GM21717 (cell line): Measurements from ENCODE around the gene PRR35.

Experiments used
- ATAC-seq: cut with Tn5 transposase; IDR thresholded peaks from one replicate; pipeline ENCODE4 v1.9.1; 2021; ENCODE audit warnings: mild to moderate bottlenecking, moderate library complexity; ENCODE audit not compliant: unreplicated experiment

The PRR35 gene

DNA sequence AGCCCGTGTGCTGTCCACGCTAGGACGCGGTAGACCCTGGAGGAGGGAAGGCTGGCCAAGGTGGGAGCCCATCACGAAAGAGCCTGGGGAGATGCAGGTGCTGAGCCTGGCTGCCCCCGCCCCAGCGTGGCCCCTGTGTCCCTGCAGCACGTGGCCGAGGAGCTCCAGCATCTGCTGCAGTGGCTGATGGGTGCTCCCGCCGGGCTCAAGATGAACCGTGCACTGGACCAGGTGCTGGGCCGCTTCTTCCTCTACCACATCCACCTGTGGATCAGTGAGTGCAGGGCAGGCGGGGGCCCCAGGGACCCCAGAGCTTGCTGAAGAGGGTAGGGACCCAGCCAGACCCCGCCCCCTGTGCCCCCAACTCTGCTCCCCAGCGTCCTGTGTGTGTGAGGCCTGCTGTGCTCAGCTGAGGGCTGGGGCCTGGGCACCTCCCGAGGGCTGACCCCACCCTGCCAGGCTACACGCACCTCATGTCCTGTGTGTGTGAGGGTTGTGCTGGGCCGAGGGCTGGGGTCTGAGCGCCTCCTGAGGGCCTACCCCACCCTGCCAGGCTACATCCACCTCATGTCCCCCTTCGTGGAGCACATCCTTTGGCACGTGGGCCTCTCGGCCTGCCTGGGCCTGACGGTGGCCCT lies 18.2 kb downstream of the PRR35 start:
- ATAC-seq, result no peak

DNA sequence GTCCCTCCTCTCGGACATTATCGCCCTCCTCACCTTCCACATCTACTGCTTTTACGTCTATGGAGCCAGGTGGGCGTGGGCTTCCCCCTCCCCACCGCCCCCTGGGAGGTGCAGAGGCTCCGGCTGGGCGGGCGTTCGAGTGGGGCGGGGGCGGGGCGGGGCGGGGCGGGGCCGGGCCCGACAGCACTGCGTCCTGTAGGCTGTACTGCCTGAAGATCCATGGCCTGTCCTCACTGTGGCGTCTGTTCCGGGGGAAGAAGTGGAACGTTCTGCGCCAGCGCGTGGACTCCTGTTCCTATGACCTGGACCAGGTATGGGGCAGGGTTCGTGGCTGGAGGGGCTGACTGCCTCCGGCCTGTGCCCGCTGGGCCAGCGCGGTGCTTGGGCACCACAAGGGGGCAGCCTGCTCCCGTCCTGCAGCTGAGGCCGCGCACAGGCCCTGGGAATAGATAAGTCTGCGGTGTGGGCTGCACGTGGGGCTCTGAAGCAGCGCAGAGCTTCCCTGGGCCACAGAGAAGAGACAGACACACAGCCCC lies 18.7 kb downstream of the PRR35 start:
- no peak for ATAC-seq

DNA sequence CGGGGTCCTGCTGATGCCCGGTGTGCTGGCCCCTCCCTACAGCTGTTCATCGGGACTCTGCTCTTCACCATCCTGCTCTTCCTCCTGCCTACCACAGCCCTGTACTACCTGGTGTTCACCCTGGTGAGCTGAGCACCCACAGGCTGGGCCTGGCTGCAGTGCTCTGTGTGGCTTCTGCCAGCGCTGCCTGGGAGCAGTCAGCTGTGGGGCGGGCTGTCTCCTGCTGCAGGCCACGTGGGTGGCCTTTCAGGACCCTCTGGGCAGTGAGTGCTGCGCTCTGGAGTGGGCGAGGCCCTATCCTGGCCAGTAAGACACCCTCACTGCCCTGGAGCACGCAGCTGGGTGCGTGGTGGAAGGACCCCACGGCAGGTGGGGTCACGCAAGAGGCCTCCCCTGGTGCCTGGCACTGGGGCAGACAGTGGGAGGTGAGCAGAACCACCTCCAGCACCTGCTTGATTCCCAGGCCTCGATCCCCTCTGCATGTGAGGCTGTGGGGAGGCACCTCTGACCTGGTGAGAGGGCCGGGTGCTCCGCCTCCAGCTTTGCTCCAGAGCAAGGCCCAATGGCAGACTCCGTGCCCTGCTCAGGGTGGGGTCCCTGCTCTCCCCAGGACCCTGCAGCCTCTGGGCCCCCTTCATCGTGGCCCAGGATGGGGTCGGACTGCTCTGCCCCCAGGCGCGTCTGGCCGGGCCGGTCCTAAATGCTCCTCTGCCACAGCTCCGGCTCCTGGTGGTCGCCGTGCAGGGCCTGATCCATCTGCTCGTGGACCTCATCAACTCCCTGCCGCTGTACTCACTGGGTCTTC lies 20.1 kb downstream of the PRR35 start:
- no peak for ATAC-seq

DNA sequence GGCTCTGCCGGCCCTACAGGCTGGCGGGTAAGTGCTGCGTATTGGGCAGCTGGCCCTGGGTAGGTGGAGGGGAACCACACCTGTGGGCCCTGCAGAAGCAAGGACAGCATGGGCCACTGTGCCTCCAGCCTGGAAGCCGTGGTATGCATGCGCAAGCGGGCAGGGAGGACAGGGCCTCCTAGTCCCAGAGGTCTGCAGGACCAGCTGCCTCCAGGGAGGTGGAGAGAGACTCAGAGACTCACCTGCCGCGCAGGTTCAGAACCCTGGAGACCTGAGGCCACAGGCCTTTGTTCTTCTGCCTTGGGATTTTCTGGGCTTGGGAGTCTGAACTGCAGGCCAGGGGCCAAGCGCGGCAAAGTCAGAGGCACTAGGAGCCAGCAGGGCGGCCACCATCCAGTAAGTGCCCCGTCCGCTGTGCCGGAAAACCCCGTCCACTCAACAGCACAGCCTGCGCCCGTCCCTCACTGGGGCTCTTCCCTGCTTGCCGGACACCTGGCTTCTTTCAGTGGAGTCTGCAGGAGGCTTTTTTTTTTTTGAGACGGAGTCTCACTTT lies 20.8 kb downstream of the PRR35 start:
- no peak for ATAC-seq

DNA sequence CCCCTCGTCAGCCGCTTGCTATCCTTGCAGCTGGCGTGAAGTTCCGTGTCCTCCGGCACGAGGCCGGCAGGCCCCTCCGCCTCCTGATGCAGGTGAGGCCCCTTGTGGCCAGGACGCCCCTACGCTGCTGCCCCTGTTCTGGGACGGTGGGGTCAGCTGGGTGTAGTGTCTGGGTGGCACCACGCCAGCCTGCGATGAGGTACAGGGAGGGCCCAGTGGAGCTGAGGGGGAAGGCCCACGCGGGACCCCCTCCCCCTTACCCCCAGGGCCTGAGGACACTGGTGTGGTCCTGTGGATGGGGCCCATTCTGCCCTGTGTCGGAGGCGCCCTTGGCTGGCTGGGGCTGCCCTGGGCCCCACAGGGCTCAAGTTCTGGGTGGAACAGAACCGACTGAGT lies 22.0 kb downstream of the PRR35 start:
- ATAC-seq, result no peak

DNA sequence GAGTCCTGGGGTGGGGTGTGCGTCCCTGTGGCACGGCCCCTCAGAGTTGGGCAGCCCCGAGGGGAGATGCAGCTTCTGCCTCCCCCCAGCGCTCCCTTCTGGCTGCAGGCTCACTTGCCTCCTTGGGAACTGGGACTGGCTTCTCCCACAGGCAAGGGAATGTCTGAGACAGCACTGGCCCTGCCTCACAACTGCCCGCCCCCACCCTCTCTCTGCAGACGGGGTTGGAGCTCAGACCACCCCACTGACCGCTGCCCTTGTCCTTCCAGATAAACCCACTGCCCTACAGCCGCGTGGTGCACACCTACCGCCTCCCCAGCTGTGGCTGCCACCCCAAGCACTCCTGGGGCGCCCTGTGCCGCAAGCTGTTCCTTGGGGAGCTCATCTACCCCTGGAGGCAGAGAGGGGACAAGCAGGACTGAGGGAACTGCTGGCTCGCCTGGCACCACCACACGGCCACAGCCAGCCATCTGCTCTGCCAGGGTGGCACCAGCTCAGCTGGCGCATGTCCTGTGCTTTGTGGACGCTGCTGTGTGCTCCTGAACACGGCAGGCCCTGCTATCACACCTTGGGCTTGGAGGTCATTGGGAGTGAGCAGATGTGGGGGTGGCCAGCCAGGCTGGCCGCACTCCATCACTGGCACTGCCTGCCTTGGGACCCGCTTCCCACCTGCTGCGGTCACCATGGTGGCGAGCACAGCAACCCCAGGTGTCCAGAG lies 22.6 kb downstream of the PRR35 start:
- ATAC-seq, result no peak

DNA sequence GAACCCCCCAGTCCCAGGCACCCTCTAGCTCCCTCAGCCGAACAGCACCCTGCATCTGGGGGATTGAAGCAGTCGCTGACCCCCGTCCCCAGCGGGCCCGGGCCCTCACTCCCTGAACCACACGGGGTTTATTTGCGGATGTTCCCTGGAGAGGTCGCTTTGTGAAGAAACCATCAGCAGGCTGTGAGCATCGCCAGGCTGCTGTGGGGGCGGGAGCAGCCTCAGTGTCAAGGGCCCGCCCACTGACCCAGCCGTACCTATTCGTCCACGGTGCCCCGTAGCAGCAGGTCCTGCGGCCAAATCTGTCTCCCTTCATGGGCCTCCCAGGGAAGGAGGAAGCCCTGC lies 23.2 kb downstream of the PRR35 start:
- ATAC-seq, result no peak

DNA sequence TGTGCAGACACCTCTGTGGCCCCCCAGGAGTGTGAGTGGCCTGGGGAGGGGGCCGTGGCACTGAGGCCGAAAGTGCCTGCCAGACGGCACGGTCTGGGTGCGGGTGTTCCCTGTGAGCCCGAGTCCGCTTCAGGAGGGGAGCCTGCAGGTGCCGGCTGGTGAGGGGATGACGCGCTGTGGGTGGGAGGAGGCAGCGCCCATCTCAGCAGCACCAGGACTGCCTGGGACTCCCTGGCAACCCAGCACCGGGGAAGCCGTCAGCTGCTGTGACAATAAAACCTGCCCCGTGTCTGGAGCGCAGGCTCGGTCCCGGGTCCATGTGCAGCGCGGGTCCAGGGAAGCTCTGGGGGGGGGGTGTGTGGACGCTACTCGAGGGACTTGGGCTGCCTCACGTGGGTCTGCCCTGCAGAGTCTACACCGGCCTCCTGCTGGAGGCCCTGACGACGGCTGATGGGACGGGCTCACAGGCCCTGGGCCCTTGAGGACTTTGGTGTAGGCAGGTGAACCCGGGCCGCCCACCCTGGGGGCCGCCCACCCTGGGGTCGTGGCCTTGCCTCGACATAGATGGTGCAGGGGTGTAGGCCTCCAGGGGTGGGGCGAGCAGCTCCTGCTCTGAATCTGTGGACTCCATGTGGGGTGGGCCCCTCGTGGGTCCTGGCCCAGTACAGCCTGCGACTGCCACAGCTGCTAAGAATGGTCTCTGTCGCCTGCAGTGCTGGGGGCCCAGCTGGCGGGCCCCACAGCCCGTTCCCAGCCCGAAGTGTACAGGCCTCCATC lies 23.8 kb downstream of the PRR35 start:
- ATAC-seq, result no peak

DNA sequence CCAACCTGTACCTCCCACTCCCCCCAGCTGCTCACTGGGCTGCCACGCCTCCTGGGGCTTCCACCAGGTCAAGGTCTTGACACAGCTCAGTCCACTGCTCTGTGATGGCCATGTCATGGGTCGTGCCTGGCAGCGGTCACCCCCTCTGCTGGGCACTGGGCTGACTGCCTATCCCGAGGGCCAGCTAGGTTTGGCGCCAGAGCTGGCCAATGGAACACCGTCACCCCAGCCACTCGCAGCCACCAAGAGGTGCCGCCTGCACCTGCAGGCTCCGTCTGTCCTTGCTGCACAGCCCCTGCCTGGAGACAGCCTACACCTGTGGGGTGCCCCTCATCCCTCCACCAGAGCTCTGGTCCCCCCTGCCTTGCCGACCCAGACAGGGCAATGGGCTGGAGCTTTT lies 25.2 kb downstream of the PRR35 start:
- no peak for ATAC-seq

DNA sequence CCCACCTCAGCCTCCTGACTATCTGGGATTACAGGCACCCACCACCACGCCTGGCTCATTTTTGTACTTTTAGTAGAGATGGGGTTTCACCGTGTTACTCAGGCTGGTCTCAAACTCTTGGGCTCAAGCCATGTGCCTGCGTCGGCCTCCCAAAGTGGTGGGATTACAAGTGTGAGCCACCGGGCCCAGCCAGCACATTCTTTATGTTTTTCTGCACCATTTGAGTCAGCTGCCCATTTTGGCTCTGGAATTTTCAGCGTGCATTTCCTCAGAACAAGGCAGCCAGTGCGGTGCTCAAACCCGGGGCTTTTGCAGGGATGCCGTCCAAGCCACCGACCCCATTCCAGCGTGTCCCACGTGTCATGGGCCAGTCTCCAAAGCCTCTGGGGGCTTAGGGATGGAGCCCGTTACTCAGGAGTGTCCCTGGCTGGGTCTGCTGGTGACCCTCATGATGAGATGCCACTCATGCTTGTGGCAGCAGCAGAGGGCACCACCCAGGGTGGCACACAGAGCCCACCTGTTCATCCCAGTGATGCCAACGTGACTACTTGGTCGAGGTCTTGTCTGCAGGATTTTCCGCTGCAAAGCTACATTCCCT lies 26.0 kb downstream of the PRR35 start:
- ATAC-seq, result no peak

DNA sequence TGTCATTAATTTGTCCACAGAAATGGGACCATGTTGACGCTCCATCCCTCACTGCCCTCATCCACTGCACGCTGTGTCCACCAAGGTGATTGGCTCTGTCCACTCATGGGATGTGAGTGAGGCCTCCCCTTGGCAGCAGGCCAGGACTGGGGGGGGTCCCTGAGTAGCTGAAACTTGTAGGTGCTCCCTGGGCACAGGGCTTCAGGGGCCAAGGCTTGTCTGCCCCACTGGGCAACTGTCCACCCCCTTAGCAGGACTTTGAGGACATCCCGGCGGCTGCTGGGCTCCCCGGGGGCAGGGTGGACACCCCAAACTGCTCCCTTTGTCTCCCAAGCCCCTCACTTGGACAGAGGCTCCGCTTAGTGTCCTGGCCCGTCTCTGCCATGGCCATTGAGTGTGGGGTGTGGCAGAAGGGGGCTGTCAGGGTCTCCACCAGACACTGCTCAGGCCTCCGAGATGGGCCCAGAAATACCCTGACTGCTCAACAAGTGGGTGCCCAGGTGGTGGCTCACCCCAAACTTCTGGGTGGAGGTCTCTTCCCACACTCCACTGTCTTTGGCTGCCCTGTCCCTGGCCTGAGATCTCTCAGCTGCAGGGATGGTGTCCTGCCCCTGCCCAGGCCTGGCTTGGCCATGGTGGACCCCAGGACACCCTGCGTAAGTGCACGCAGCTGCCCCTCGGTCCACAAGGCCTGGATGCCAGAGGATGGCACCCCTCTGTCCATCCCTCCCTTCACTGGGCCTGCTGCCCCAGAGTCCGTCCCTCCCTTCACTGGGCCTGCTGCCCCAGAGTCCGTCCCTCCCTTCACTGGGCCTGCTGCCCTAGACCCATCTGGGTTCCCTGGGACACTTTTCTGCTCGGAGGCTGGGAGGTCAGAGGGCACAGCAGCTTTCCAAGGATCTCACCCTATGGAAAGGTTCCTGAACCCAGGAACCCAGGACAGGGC lies 26.7 kb downstream of the PRR35 start:
- no peak for ATAC-seq

DNA sequence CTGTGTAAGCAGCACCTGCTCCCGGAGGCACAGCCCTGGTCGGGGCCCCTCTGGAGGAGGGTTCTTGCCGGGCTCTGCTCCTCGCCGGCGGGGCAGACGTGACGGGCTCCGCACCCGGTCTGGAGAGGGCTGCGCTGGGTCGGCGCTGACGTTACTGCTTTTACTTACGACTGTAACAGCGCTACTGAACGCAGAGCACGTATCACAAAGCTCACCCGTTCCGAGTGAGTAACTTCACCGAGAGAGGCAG lies 28.4 kb downstream of the PRR35 start:
- ATAC-seq, result peak; percentile 5

DNA sequence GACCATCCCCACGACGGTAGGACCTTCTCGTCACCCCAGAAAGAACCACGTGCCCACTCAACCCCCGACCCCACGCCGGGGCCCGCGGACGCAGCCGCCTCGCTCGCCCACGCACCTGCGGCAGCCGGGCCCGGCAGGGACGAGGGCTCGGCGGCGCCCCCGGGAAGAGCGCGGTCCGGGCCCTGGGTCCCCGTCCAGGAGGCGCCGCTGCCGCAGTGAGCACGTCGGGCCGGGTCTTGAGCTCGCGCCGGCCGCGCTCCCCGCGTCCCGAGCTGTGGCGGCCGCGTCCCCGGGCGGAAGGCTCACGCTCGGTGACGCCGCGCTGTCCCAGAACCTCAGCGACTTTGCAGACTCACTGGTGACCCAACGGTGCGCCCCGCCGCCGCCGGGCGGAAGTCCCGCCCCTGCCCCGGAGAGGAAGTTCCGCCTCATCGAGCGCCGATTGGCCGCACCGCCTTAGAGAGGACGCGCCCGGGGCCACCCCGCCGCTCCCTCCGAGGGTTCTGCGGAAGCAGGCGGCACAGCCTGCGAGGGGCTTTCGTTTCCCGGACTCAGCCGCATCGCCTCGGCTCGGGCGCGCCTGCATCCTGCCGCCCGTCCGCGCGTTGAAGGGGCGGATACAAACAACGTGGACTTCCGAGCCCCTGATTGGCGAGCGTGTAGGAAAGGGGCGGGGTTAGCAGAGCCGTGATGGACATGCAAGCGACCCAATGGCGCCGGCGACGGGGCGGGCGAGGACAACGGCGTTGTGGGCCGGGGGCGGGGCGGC lies 28.9 kb downstream of the PRR35 start:
- peak; percentile 67 for ATAC-seq

DNA sequence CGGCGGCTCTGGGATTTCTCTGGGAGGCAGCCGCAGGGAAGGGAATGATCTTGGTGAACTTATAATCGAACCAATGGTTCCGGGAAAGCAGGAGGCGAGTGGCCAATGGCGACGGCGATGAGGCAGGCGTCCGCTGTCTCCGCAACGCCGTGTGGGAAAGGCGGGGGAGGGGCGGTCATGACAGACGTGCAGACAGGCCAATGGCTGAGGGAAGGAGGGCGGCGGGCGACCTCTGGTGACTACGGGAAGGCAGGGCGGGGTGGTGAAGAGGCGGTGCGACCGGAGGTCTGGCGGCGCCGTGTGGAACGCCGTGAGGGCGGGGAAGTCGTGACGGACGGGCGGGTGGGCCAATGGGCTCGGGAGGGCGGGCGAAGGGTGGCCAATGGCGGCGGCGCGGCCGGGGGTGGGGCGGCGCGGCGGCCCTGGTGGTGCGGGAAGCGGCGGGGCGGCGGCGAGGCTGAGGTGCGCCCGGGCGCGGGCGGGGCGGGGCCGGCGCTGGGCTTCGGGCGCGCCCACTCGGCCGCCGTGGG lies 29.5 kb downstream of the PRR35 start, which contains the start of gene RAB40C:
Gene RAB40C, plus strand, starts transcription at position 409 of the 530 bp plus-strand sequence. CDS start 226 bp downstream, outside the sequence.
- ATAC-seq, result peak; percentile 67

DNA sequence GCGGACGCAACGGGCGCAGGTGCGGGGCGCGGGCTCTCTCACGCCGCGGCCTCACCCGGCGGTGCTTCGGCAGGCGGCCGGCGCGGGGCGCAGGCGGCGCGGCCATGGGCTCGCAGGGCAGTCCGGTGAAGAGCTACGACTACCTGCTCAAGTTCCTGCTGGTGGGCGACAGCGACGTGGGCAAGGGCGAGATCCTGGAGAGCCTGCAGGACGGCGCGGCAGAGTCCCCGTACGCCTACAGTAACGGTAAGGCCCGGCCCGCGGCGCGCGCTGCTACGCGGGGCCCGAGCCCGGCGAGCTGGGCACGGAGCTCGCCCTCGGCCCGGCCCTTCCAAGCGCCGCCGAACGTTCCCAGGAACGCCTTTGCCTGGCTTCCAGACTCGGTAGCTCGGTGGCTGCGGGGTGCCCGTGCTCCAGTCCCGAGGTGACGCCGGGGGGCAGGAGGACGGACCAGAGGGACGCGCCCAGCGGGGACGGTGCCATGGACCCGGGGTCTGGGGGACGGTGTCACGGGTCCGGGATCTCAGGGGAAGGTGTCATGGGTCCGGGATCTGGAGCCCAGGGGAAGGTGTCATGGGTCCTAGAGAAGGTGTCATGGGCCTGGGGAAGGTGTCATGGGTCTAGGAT lies 30.1 kb downstream of the PRR35 start:
- no peak for ATAC-seq

DNA sequence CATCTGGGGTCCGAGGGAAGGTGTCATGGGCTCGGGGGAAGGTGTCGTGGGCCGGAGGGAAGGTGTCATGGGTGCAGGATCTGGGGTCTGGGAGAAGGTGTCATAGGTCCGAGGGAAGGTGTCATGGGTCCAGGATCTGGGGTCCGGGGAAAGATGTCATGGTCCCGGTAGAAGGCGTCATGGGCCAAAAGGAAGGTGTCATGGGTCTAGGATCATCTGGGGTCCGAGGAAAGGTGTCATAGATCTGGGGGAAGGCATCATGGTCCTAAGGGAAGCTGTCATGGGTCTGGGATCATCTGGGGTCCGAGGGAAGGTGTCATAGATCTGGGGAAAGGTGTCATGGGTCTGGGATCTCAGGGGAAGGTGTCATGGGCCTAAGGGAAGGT lies 30.6 kb downstream of the PRR35 start:
- no peak for ATAC-seq

DNA sequence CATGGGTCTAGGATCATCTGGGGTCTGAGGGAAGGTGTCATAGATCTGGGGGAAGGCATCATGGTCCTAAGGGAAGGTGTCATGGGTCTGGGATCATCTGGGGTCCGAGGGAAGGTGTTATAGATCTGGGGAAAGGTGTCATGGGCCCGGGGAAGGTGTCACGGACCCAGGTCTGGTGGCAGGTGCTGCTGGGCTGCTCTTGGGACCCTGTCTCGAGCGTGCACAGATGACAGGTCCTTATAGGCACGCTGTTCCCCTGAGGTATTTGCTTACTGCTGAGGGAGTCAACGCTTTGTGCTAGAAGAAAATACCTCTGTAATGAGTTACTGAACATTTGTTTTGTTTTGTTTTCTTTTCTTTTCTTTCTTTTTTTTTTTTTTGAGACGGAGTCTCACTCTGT lies 31.0 kb downstream of the PRR35 start:
- ATAC-seq, result no peak

DNA sequence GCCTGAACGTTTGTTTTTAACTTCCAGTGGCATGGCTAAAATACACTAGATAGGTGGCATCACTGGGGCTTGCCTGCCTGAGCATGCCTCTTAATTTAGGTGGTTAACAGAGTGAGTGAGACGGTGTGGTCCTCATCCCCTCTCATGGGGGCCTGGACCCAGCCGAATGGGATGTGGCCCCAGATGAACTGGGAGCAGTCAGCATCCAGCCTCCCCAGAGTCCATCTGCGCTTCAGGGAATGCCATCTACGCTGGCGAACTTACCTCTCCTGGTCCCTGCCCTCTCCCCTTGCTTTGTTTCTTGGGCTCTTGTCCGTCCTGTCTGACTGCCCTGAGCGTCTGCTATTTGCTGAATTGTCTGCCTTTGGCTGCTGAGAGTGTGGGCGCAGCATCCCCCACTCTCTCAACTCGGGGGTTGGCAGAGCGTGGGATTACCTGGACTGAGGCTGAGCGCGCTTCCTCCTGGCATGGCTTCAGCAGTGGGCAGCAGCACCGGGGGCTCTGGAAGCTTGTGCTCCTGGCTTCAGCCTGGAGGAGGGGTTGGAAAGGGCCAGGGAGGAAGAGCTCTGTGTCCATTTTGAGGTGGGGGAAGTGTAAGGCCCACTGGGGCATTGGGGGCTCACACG lies 31.8 kb downstream of the PRR35 start:
- ATAC-seq, result no peak
